H1 (cell line): ENCODE data around the gene SPEF1. TPM values are rescaled to one million over a fixed set of nuclear protein-coding genes. Genes with fewer than 3 reads are reported as not detected.

Experiments used
- CHD2 ChIP-seq: IDR thresholded peaks from 2 replicates; pipeline ENCODE4 v1.6.1; 2012; ENCODE audit warnings: low read length, improper control_type of control experiment
- KDM1A ChIP-seq: fragments of 200-600, 300-600 bp; sonication (generic); IDR thresholded peaks from 2 replicates; pipeline ENCODE4 v1.7.1; 2016; ENCODE audit warnings: mild to moderate bottlenecking, low read length, borderline replicate concordance
- polyA plus RNA-seq, 7 experiments: library from polyadenylated mRNA; depleted of rRNA in 3 of 7; stranded (reverse) in 5 of 7; unstranded in 2 of 7; fragments of >200 nt in 5 of 7; fragments of 200-250 nt in 2 of 7; gene quantifications; 1 replicate in 5 of 7; 2 replicates in 1 of 7; 4 replicates in 1 of 7; pipeline versions ENCODE4 v1.2.1 to v1.2.3, GENCODE V29; 2011 to 2013; ENCODE audit warnings: missing spikeins in 2 of 7, mixed read lengths in 2 of 7
- total RNA-seq: library from RNA; stranded (reverse); fragmentation: NEBNext Ultra II Directional; extraction: Animal tissue kit (Norgen Biotek cat#: 25700); gene quantifications from 2 replicates; pipeline ENCODE4 v1.2.1, GENCODE V29; 2021

Gene SPEF1
- total and polyA plus RNA-seq, 2 of the 8 experiments (the other 6 are each of a cell fraction or from before 2014, with no cell fraction given): 0.51 to 0.71 TPM

DNA sequence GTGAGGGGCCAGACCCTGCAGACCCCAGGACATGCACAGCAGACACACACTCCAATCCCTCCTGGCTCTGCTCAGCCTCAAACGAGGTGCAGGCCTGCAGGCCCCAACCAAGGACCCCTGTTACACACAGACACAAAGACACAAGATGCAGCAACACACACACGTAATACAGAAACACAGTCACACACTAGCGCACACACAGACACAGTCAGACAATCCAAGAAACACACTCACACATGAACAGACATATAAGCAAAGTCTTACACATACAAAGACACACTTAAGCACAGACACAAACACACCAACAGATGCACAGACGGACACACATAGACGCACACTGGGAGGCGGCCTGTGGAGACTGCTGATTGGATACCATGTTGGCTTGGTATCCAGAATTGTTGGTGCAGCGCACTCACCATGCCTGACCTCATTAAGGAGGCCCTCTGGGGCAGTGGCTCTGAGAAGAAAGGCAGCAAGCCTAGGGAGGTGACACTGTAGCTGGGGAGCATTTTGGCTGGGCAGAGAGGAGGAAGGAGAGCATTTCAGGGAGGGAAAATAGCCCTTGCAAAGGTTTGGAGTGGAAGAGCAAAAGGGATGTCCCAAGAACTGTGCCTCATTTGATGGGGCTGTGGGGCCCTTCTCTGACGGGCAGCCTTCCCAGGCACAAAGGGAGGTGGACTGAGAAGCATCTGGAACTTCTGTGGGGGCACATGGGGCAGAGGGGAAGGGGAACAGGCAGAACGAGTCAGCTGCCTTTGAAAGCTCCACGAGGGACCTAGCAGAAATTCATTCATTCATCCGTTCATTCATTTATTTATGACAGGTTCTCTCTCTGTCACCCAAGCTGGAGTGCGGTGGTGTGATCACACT lies 50.2 kb downstream of the SPEF1 start (continued):
- TF ChIP-seq KDM1A (no peak), CHD2 (no peak)
- TF ChIP-seq, all 59 proteins: peak for 0
